ENCODE data around the gene ARL8B.

ARL8B gene

GRCh38 chr3:5155241-5155640, 33.1 kb downstream of the ARL8B start:
- no peak for DNase-seq (ENCODE audit: low read depth in 2 of 2)
- TF ChIP-seq, protein P1, sequence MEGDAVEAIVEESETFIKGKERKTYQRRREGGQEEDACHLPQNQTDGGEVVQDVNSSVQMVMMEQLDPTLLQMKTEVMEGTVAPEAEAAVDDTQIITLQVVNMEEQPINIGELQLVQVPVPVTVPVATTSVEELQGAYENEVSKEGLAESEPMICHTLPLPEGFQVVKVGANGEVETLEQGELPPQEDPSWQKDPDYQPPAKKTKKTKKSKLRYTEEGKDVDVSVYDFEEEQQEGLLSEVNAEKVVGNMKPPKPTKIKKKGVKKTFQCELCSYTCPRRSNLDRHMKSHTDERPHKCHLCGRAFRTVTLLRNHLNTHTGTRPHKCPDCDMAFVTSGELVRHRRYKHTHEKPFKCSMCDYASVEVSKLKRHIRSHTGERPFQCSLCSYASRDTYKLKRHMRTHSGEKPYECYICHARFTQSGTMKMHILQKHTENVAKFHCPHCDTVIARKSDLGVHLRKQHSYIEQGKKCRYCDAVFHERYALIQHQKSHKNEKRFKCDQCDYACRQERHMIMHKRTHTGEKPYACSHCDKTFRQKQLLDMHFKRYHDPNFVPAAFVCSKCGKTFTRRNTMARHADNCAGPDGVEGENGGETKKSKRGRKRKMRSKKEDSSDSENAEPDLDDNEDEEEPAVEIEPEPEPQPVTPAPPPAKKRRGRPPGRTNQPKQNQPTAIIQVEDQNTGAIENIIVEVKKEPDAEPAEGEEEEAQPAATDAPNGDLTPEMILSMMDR (IDR thresholded peaks at IDR 0.05; ENCODE audit: low read depth, low read length): no peak
- H3K4me3 ChIP-seq (replicated peaks in 1 of 2; ENCODE audit: low read depth in 2 of 2, low read length in 2 of 2): no peak overlapping the region

DNA sequence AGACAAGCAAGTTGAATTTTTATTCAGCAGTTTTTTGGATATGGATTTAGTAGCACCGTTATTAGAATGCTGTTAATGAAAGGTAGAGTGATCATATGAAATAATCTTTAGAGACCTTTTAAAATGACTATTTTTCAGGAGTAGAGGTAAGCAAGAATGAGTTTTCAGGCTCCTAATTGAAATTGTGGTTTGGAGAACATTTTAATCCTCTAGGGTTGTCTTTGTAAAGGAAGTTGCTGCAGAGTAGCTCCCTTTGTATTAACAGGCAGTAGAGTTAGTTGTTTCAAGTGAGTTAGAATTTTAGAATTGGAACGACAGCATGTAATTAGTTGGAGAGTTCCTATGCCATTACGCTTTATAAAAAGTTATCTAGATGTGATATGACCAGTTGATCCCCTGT, 38.2 kb downstream of the ARL8B start:
- no peak overlapping the region for H3K4me3 ChIP-seq (replicated peaks in 1 of 2; ENCODE audit: low read depth in 2 of 2, low read length in 2 of 2)
- TF ChIP-seq, protein P1 (IDR thresholded peaks at IDR 0.05; ENCODE audit: low read depth, low read length): no peak
- DNase-seq (ENCODE audit: low read depth in 2 of 2): no peak

DNA sequence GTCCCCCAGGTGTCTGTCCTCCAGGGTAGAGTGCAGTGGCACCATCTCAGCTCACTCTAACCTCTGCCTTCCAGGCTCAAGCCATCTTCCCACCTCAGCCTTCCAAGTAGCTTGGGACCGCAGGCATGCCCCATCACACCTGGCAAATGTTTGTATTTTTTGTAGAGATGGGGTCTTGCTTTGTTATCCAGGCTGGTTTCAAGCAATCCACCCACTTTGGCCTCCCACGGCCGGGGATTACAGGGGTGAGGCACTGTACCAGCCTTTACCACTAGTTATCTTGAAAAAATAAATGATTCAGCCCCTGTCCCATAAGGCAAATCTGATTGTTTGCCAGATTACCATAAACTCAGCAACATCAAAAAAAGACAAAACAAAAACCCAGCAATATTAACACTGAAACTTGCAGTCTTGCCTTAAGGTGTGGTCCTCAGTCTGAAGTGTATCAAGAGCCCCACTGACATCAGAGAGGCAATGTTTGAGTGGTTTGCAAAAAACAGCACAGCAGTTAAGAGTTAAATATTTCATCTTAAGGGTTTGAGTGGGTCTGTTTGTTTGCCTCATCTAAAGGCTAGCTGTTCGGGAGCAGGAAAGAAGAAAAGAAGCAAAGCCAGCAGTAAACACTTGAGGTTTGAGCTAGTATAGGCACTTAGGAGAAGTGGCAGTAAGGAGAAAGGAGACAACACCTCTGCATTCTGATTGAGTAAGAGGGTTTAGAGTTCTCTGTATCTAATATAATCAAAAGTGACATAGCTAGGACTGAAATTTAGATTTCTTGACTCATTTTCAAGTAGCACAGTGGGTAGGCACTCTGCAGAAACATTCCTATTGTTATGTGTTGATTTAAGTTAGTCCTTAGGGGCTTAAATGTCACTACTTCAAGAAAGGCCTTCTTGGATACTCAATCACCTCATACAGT, 39.1 kb downstream of the ARL8B start:
- H3K4me3 ChIP-seq (replicated peaks in 1 of 2; ENCODE audit: low read depth in 2 of 2, low read length in 2 of 2): no peak overlapping the region
- peak in 1 of 2 donors; percentile 18 for DNase-seq (ENCODE audit: low read depth in 2 of 2)
- TF ChIP-seq, protein P1 (IDR thresholded peaks at IDR 0.05; ENCODE audit: low read depth, low read length): no peak

GRCh38 chr3:5162102-5162501, 40.0 kb downstream of the ARL8B start:
- TF ChIP-seq, protein P1 (IDR thresholded peaks at IDR 0.05; ENCODE audit: low read depth, low read length): no peak
- no peak overlapping the region for H3K4me3 ChIP-seq (replicated peaks in 1 of 2; ENCODE audit: low read depth in 2 of 2, low read length in 2 of 2)
- DNase-seq (ENCODE audit: low read depth in 2 of 2): peak; percentile 77 to 81

GRCh38 chr3:5165698-5166097, 43.6 kb downstream of the ARL8B start:
- no peak for DNase-seq (ENCODE audit: low read depth in 2 of 2)
- no peak overlapping the region for H3K4me3 ChIP-seq (replicated peaks in 1 of 2; ENCODE audit: low read depth in 2 of 2, low read length in 2 of 2)
- TF ChIP-seq, protein P1 (IDR thresholded peaks at IDR 0.05; ENCODE audit: low read depth, low read length): no peak

GRCh38 chr3:5166846-5167245, 44.8 kb downstream of the ARL8B start:
- TF ChIP-seq, protein P1 (IDR thresholded peaks at IDR 0.05; ENCODE audit: low read depth, low read length): no peak
- H3K4me3 ChIP-seq (replicated peaks in 1 of 2; ENCODE audit: low read depth in 2 of 2, low read length in 2 of 2): no peak overlapping the region
- no peak for DNase-seq (ENCODE audit: low read depth in 2 of 2)

All from cardiac fibroblast (primary cell).